ENCODE data around the gene TP53TG3B. TPM values are rescaled to one million over a fixed set of nuclear protein-coding genes. Genes with fewer than 3 reads are reported as not detected.
"Not testable (repeated sequence)": the region's sequence is repeated elsewhere in the genome, so short reads cannot be mapped to it uniquely, and the experiment has no call there.

The TP53TG3B gene
- total RNA-seq (2014; rRNA removed; shearing (Covaris generic)): 1.4 TPM in 1 of 2 replicates, not detected in the other

- DNase-seq (ENCODE audit: low read depth): not testable (repeated sequence)
Measured at GRCh38 chr16:33360541-33360940, at the start of gene TP53TG3B. TP53TG3B (plus strand) TSS chr16:33360841; CDS start chr16:33360909, 68 bp downstream.

DNA sequence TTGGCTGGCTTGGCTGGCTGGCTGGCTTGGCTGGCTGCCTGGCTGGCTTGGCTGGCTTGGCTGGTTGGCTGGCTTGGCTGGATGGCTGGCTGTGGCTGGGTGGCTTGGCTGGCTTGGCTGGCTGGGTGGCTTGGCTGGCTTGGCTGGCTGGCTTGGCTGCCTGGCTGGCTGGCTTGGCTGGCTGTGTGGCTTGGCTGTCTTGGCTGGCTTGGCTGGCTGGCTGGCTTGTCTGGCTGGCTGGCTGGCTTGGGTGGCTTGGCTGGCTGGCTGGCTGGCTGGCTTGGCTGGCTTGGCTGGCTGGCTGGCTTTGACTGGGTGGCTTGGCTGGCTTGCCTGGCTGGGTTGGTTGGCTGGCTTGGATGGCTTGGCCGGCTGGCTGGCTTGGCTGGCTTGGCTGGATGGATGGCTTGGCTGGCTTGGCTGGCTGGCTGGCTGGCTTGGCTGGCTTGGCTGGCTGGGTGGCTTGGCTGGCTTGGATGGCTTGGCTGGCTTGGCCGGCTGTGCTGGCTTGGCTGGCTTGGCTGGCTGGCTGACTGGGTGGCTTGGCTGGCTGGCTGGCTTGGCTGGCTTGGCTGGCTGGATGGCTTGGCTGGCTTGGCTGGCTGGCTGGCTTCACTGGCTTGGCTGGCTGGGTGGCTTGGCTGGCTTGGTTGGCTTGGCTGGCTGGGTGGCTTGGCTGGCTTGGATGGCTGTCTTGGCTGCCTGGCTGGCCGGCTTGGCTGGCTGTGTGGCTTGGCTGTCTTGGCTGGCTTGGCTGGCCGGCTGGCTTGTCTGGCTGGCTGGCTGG, 24.2 kb upstream of the TP53TG3B start:
- not testable (repeated sequence) for DNase-seq (ENCODE audit: low read depth)

DNA sequence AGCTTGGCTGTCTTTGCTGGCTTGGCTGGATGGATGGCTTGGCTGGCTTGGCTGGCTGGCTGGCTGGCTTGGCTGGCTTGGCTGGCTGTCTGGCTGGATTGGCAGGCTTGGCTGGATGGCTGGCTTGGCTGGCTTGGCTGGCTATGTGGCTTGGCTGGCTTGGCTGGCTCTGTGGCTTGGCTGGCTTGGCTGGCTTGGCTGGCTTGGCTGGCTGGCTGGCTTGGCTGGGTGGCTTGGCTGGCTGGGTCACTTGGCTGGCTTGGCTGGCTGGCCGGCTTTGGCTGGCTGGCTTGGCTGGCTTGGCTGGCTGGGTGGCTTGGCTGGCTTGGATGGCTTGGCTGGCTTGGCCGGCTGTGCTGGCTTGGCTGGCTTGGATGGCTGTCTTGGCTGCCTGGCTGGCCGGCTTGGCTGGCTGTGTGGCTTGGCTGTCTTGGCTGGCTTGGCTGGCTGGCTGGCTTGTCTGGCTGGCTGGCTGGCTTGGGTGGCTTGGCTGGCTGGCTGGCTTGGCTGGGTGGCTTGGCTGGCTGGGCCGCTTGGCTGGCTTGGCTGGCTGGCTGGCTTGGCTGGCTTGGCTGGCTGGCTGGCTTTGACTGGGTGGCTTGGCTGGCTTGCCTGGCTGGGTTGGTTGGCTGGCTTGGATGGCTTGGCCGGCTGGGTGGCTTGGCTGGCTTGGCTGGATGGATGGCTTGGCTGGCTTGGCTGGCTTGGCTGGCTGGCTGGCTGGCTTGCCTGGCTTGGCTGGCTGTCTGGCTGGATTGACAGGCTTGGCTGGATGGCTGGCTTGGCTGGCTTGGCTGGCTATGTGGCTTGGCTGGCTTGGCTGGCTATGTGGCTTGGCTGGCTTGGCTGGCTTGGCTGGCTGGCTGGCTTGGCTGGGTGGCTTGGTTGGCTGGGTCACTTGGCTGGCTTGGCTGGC, 22.8 kb upstream of the TP53TG3B start:
- peak; percentile 0 for DNase-seq (ENCODE audit: low read depth)

- not testable (repeated sequence) for DNase-seq (ENCODE audit: low read depth)
Measured at GRCh38 chr16:33338543-33338951, 22.1 kb upstream of the TP53TG3B start.

DNA sequence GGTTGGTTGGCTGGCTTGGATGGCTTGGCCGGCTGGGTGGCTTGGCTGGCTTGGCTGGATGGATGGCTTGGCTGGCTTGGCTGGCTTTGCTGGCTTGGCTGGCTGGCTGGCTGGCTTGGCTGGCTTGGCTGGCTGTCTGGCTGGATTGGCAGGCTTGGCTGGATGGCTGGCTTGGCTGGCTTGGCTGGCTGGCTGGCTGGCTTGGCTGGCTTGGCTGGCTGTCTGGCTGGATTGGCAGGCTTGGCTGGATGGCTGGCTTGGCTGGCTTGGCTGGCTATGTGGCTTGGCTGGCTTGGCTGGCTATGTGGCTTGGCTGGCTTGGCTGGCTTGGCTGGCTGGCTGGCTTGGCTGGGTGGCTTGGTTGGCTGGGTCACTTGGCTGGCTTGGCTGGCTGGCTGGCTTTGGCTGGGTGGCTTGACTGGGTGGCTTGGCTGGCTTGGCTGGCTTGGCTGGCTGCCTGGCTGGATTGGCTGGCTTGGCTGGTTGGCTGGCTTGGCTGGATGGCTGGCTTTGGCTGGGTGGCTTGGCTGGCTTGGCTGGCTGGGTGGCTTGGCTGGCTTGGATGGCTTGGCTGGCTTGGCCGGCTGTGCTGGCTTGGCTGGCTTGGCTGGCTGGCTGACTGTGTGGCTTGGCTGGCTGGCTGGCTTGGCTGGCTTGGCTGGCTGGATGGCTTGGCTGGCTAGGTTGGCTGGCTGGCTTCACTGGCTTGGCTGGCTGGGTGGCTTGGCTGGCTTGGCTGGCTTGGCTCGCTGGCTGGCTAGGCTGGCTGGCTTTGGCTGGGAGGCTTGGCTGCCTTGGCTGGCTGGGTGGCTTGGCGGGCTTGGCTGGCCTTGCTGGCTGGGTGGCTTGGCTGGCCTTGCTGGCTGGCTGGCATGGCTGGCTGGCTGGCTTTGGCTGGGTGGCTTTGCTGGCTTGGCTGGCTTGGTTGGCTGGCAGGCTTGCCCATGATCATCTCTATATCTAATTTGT, 21.3 kb upstream of the TP53TG3B start:
- not testable (repeated sequence) for DNase-seq (ENCODE audit: low read depth)

Other genes with a start within 250 kb of the TP53TG3B start
- 1.1 TPM in 1 of 2 replicates, not detected in the other for gene TP53TG3C, start 166.6 kb upstream of the TP53TG3B start, total RNA-seq (2014; rRNA removed; shearing (Covaris generic))
- gene TP53TG3E, start 56.5 kb upstream of the TP53TG3B start, total RNA-seq (2014; rRNA removed; shearing (Covaris generic)): not detected in 2 replicates
- 0.10 TPM in 1 of 2 replicates, not detected in the other for gene TP53TG3F, start 98.8 kb downstream of the TP53TG3B start, total RNA-seq (2014; rRNA removed; shearing (Covaris generic))

Measured in RPMI7951 (cell line).